A673 (cell line): ENCODE results near the gene ASIC3. TPM values are rescaled to one million over a fixed set of nuclear protein-coding genes. Genes with fewer than 3 reads are reported as not detected.
A peak's percentile ranks its signal among the peaks of the same experiment; 100 is the strongest.

Experiments used
- BruUV-seq: library from RNA; stranded (reverse); fragments of 400-500 nt; replicated peaks from 2 replicates; lab custom pipeline; 2021; lab: Mats Ljungman, UMichigan
- CTCF ChIA-PET: fragments of 300-600 bp; sonication (Branson Sonifier 250); formaldehyde crosslinking; loops from one replicate; lab custom pipeline; 2022; ENCODE audit warnings: antibody characterized with exemption; lab: Charles Lee
- POLR2A ChIA-PET: fragments of 300-600 bp; sonication (Branson Sonifier 250); formaldehyde crosslinking; loops from one replicate; lab custom pipeline; 2022; ENCODE audit warnings: antibody characterized with exemption; ENCODE audit not compliant: low non-redundant PET; lab: Charles Lee
- DNase-seq: peaks from one replicate; pipeline ENCODE4 v3.0.0-alpha.2; 2015; ENCODE audit warnings: low spot score
- H3K27ac ChIP-seq: fragments of 200-600 bp; sonication (generic); 2 replicates; pipeline ENCODE4 v1.5.1; 2016; ENCODE audit warnings: mixed run types, low read depth, mild to moderate bottlenecking, mixed read lengths, antibody characterized with exemption, low read length; ENCODE audit not compliant: poor library complexity, severe bottlenecking
- H3K27me3 ChIP-seq: fragments of 200-600 bp; sonication (generic); replicated peaks from 2 replicates; pipeline ENCODE4 v1.6.1; 2017; ENCODE audit warnings: mixed run types, low read depth, mild to moderate bottlenecking, mixed read lengths, antibody characterized with exemption, low read length; ENCODE audit not compliant: insufficient read depth, poor library complexity
- H3K36me3 ChIP-seq: fragments of 200-600 bp; sonication (generic); 2 replicates; pipeline ENCODE4 v1.6.1; 2016; ENCODE audit warnings: mixed run types, mild to moderate bottlenecking, mixed read lengths, antibody characterized with exemption, low read length; ENCODE audit not compliant: insufficient read depth, poor library complexity, severe bottlenecking
- H3K4me1 ChIP-seq: fragments of 200-600 bp; sonication (generic); 2 replicates; pipeline ENCODE4 v1.6.1; 2017; ENCODE audit warnings: mixed run types, mild to moderate bottlenecking, mixed read lengths, antibody characterized with exemption, low read length; ENCODE audit not compliant: insufficient read depth, poor library complexity, severe bottlenecking
- H3K4me3 ChIP-seq: fragments of 200-600 bp; sonication (generic); 2 replicates; pipeline ENCODE4 v1.5.1; 2016; ENCODE audit warnings: low read depth, mixed run types, mild to moderate bottlenecking, mixed read lengths, low read length; ENCODE audit not compliant: poor library complexity, severe bottlenecking
- H3K9me3 ChIP-seq: fragments of 200-600 bp; sonication (generic); 2 replicates; pipeline ENCODE4 v1.6.1; 2016; ENCODE audit warnings: mixed run types, low read depth, mild to moderate bottlenecking, mixed read lengths, antibody characterized with exemption, low read length; ENCODE audit not compliant: poor library complexity, severe bottlenecking
- EZH2 ChIP-seq: fragments of 200-600 bp; sonication (generic); IDR thresholded peaks from 2 replicates; pipeline ENCODE4 v1.6.1; 2017; ENCODE audit warnings: borderline replicate concordance, low read depth, mild to moderate bottlenecking, mixed read lengths, antibody characterized with exemption, low read length; ENCODE audit not compliant: poor library complexity, severe bottlenecking
- intact Hi-C: fragments of 100-400 bp; cut with micrococcal nuclease; formaldehyde crosslinking; loops from one replicate; pipeline ENCODE4 v1.10.0; 2022; ENCODE audit not compliant: unreplicated experiment
- total RNA-seq: library from RNA; stranded (reverse); gene quantifications from 2 replicates; pipeline ENCODE4 v1.2.3, GENCODE V29; 2021
- TF ChIP-seq, protein P1 (sequence below): fragments of 300-800, 200-600 bp; sonication (generic); conservative IDR thresholded peaks from 2 replicates; pipeline ENCODE4 v1.5.1; 2017; ENCODE audit warnings: low read depth, mild to moderate bottlenecking, antibody characterized with exemption, low read length, moderate library complexity, mixed read lengths

ASIC3 gene
- total RNA-seq, 1 experiment from 2014 or later: 4.5 TPM

DNA sequence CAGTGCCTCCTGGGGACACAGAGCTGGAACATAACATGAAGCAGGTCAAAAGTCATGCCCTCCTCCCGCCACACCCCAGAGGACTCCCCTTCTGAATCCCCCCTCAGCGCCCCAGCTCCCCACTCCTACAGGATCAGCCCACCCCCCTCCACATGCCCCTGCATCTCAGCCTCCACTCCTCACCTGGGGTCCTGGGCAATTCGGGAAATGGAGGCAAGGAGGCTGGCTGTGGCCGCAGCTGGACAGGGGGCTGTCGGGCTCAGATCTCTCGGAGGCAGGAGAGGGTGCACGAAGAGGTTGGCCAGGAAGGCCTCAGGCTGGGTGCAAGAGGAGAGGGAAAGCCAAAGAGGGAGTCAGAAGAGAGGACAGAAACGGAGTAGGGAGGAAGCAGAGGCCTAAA lies 31.8 kb upstream of the ASIC3 start:
- Histone ChIP-seq H3K27ac (no peak overlapping the region), H3K36me3 (no peaks in the 10 kb centered on the region), H3K27me3 (peaks cover 6% of the 10 kb centered on the region), H3K9me3 (no peaks in the 10 kb centered on the region), H3K4me3 (no peak overlapping the region), H3K4me1 (peaks cover 28% of the 10 kb centered on the region)
- TF ChIP-seq, protein P1, sequence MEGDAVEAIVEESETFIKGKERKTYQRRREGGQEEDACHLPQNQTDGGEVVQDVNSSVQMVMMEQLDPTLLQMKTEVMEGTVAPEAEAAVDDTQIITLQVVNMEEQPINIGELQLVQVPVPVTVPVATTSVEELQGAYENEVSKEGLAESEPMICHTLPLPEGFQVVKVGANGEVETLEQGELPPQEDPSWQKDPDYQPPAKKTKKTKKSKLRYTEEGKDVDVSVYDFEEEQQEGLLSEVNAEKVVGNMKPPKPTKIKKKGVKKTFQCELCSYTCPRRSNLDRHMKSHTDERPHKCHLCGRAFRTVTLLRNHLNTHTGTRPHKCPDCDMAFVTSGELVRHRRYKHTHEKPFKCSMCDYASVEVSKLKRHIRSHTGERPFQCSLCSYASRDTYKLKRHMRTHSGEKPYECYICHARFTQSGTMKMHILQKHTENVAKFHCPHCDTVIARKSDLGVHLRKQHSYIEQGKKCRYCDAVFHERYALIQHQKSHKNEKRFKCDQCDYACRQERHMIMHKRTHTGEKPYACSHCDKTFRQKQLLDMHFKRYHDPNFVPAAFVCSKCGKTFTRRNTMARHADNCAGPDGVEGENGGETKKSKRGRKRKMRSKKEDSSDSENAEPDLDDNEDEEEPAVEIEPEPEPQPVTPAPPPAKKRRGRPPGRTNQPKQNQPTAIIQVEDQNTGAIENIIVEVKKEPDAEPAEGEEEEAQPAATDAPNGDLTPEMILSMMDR: no peak
- no peak for TF ChIP-seq EZH2
- CTCF ChIA-PET: no interaction called here
- no TSS peak for BruUV-seq
- POLR2A ChIA-PET: no interaction called here
- no peak for DNase-seq
- intact Hi-C loops: no loop called here

DNA sequence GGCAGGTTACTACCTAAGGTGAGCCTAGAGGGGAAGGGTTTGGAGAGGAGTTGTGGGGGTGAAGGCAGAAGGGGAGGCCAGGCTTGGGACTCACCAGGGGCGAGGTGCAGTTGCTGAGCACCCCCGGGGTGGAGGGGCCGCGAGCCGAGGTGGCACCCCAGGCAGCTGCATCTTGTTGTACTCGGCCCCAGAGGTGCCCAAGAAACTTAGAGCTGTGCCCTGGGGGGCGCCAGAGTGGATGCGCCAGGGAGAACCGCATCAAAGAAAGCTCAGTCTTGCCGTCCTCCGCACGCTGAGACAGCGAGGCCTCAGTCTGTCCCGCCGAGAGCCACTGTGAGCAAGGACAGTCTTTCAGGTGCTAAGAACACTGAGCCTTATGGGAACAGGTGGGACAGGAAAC lies 31.4 kb upstream of the ASIC3 start:
- BruUV-seq: no TSS peak
- ChIA-PET CTCF (no interaction called here), POLR2A (no interaction called here)
- Histone ChIP-seq H3K4me3 (no peak overlapping the region), H3K9me3 (no peaks in the 10 kb centered on the region), H3K4me1 (peaks cover 28% of the 10 kb centered on the region), H3K27ac (no peak overlapping the region), H3K36me3 (no peaks in the 10 kb centered on the region), H3K27me3 (peaks cover 6% of the 10 kb centered on the region)
- DNase-seq: no peak
- TF ChIP-seq, protein P1: no peak
- no peak for TF ChIP-seq EZH2
- intact Hi-C loops: no loop called here

DNA sequence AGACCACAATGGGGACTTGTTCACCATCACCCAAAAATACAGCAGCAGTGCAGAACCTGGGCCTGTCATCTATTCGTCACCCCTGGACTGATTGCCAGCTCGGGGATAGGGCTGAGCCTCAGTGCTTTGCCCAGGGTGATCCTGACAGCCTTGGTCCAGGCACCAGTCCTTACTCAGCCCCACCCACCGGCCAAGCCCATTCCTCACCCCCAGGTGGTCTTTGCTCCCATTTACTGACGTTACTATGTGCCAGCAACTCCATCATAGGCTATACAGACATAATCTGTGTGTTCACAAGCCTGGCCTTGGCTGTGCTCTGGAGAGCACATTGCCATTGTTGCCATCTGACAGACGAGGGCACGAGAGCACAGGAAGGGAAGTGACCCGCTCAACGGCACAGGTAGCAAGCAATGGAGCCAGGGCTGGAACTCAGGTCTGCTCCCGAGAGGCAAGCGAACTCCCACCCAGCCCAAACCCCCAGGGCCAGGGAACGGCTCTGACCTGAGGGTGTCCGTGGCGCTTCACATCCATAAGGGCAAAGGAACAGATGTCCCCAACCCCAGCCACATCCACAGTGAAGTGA lies 30.9 kb upstream of the ASIC3 start:
- BruUV-seq: no TSS peak
- Histone ChIP-seq H3K9me3 (no peaks in the 10 kb centered on the region), H3K27ac (no peak overlapping the region), H3K27me3 (peaks cover 6% of the 10 kb centered on the region), H3K4me1 (peaks cover 25% of the 10 kb centered on the region), H3K4me3 (peak overlapping the region; percentile 36), H3K36me3 (no peaks in the 10 kb centered on the region)
- TF ChIP-seq, protein P1: no peak
- TF ChIP-seq EZH2: no peak
- DNase-seq: no peak
- ChIA-PET POLR2A (interaction anchor here (0.5 kb wide), 1 partner anchor 736 kb away, joined by 3 read pairs; no protein-coding TSS in a partner anchor), CTCF (interaction anchor here (0.6 kb wide), 2 partner anchors 54 to 718 kb away, joined by 3 to 4 read pairs; no protein-coding TSS in a partner anchor)
- intact Hi-C loops: no loop called here
